HG02642 (cell line): ENCODE results near the gene LEO1.
"Not testable (repeated sequence)": the region's sequence is repeated elsewhere in the genome, so short reads cannot be mapped to it uniquely, and the experiment has no call there.

Experiments used
- ATAC-seq: cut with Tn5 transposase; IDR thresholded peaks from one replicate; pipeline ENCODE4 v1.9.1; 2021; ENCODE audit warnings: mild to moderate bottlenecking; ENCODE audit not compliant: unreplicated experiment, poor library complexity

The LEO1 gene

DNA sequence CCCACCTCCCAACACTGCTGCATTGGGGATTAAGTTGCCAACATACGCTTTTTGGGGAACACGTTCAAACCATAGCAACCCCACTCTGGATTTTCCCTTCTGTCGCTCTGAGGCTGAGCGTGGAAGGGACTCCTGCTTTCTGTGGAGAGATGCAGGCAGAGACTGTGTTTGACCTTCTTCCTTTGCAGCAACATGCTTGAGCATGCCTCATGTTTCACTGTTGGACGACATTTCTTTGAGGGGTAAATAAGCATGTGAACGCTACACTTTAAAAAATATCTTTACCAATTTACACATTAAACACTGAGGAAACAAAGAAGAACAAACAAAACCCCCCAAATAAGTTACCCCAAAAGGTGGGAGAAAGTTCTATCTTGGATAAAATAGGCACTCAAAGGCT is 33.2 kb upstream of the LEO1 start:
- no peak for ATAC-seq

DNA sequence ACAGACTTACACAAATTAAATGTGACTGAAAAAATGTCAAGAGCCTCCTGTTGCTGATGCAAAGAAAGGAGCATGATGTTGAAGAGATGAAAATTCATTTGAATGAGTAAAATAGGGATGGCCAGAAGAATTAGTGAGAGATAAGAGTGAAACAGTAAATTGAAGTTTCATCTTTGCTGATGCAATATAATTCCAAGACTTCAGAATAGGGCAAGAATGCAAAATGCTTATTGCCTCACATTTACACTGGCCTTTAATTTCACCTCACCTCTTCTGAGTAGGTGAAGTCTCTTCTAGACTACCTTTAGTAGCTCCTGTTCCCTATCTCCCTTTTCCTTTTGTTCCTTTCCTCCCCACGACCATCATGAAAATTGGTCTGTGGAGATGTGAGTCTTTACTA is 32.1 kb upstream of the LEO1 start:
- ATAC-seq = no peak

DNA sequence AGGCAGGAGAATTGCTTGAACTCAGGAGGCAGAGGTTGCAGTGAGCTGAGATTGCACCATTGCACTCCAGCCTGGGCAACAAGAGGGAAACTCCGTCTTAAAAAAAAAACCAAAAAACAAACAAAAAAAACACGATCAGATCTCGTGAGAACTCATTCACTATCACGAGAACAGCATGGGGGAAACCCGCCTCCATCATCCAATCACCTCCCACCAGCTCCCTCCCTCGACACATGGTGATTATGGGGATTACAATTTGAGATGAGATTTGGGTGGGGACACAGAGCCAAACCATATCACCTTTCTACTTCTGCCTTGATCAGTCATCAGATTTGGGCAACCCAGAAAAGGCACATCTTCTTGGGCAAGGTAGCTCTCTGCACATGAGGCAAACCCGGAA is 31.5 kb upstream of the LEO1 start:
- ATAC-seq = not testable (repeated sequence)

DNA sequence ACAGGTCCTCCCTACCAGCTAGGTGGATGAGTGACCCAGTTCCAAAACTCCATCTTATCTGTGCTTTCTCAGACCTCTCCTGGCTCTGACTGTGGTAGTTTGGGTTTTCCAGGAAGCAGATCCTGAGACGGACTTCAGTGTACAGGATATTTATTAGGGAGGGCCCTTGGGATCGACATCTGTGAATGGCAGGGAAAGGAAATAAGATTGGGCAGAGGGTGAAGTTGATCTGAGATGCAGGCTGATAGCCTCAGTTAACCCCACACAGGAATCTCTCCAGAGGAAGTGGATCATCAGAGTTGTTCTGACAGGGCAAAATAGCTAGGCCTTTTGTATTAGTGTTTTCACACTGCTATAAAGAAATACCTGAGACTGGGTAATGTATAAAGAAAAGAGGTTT is 30.8 kb upstream of the LEO1 start:
- ATAC-seq = no peak

DNA sequence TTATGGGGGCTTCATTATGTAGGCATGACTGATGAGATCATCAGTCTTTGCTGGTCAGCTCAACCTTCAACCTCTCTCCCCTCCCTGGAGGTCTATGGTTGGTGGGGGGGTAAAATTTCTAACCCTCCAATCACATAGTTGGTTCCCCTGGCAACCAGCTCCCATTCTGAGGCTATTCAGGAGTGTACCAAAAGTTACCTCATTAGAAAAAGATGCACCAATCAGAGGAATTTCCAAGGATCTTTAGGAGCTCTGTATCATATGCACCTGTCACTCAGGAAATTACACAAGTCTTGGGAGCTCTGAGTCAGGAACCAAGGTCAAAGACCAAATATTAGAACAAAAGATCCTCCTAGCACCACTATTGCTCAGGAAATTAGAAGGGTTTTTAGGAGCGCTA is 21.4 kb upstream of the LEO1 start:
- ATAC-seq = no peak

DNA sequence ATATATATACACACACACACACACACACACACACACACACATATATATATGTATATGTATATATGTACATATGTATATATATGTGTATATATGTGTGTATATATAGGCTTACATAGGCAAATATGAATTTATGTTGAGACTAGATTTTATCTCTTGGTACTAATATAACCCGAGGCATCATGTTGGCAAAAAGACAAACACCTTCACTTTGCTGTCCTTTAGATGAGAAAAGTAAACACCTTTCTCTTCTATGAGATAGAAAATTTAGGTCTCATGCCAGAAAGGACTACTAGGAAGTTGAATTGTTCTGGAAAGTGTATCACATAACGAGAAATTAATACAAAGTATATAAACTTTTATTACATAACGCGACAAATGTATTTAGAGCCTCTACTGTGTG is 19.6 kb upstream of the LEO1 start:
- ATAC-seq = no peak

DNA sequence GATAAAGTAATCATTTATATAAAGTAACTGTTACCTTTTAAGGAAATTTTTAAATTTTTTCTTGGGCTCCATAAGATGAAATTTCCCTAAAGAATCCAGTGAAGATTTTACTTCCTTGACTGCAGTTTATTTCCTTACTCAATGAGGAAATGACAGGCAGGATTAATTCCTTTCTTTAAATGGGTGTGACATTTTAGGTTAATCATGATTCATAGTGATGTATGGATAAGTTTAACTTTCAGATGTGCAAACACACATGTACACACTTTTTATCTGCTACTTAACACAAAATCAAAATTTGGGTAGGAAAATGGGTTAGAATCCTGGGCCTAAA is 11.2 kb upstream of the LEO1 start:
- ATAC-seq = no peak

DNA sequence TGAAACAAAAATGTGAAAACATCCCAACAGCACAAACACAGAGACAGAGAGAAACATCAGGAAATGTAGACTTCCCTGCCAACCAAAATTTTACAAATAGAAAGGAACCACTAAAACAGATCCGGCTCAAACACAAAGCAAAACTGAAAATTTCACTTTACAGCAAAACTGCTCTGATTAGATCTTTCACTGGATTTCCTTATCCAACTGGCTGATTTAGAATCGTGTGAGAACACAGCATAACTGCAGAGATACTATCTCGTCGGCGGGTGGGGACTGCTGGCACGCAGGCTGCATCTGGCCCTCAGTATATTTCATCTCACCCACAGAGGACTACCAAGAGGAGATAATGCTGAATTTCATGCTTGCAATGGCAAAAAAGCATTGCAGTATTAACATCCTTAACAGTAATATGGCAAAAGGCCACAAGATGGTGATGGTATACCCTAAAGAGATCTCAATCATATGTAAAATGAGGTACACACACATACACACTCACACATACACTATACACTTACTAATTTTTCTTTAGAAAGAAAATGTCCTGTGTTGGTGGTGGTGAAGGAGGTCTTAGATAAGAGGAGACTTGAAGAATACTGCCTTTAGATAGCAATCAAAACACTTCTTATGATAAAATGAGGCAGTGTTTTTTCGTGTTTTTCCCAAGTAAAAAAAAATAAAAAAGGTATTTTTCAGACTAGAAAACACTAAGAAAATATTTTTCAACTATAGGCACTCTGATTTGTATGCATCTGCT is 10.6 kb upstream of the LEO1 start:
- peak; percentile 89 for ATAC-seq

DNA sequence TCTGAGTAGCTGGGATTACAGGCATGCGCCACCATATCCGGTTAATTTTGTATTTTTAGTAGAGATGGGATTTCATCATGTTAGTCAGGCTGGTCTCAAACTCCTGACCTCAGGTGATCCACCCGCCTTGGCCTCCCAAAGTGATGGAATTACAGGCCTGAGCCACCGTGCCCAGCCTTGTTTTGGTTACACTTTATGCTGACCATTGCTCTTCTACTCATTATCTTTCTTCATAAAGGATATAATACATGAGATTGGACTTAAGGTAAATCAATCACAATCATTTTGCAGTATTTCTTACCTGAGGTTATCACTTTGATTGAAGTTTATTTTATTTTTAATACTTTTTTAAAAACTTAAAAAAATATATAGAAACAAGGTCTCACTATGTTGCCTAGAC is 2.2 kb upstream of the LEO1 start:
- ATAC-seq = no peak

DNA sequence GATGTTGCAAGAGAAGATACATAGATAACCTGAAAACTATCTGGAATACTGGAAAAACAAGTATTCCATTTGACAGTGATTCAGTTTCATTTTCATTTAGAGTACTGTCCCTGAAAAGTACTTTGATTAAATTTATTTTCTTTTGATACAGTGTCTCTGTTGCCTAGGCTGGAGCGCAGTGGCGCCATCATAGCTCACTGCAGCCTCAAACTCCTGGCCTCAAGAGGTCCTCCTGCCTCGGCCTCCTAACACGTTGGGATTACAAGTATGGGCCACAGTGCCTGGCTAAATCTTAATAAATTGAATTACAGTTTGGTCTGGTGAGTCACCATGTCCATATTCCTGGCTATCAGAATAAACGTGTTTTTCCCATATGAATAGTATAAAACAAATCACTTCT is 1.6 kb upstream of the LEO1 start:
- ATAC-seq = no peak

DNA sequence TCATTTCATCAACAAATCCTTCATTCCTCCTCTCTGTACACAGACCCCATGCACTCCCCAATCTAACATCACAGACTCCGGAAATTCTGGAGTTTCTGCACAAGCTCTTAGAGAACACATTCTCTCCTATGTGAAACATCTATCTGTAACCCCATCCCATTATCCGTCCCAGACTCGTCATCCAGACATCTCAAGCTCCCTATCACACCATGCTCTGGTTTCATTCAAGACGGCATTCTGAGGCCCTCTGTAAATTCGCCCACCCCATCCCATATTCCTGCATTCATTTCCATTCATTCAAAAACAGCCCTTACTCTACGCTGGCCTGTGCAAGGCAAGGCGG is 575 bp downstream of the LEO1 start:
- peak; percentile 19 for ATAC-seq

DNA sequence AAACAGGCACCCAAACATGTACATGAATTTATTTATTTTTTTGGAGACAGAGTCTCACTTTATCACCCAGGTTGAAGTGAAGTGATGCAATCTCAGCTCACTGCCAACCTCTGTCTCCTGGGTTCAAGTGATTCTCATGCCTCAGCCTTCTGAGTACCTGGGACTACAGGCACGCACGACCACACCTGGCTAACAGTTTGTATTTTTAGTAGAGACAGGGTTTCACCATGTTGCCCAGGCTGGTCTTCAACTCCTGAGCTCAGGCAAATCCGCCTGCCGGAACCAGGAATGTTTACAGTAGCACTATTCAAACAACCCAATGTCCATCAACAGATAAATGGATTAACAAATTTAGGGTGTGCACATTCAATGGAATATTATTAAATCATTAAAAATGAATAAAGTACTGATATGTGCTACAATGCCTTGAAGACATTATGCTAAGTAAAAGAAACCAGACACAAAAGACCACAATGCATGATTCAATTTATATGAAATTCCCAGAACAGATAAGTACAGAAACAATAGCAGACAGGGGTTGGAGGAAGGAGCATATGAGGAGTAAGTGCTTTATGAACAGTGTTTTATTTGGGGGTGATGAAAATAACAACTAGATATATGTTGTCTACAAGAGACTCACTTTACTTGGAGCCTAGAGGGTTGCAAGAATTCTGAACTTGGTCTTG is 1.3 kb downstream of the LEO1 start:
- ATAC-seq = no peak

DNA sequence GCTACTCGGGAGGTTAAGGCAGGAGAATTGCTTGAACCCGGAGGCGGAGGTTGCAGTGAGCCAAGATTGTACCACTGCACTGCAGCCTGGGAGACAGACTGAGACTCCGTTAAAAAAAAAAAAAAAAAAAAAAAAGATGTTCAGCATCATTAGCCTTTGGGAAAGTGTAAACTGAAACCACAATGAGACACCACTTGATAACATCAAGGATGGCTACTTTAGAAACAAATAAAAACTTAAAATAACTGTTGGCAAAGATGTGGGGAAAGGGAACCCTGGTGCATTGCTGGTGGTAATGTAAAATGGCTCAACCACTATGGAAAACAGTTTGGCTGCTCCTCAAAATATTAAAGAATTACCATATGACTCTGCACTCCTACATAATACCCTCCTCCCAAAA is 1.9 kb downstream of the LEO1 start:
- no peak for ATAC-seq

DNA sequence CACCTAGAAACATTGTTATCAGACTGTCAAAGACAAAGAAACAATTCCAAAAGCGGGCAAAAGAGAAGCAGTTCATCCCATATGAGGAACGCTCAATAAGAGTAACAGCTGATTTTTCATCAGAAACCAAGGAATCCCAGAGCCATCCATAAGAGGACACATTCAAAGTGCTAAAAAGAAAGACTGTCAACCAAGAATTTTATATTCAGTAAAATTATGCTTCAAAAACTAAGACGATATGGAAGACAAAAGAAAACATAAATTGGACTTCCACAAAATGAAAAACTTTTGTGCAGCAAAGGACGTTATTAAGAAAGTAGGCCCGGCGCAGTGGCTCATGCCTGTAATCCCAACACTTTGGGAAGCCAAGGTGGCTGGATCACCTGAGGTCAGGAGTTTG is 4.0 kb downstream of the LEO1 start:
- no peak for ATAC-seq

DNA sequence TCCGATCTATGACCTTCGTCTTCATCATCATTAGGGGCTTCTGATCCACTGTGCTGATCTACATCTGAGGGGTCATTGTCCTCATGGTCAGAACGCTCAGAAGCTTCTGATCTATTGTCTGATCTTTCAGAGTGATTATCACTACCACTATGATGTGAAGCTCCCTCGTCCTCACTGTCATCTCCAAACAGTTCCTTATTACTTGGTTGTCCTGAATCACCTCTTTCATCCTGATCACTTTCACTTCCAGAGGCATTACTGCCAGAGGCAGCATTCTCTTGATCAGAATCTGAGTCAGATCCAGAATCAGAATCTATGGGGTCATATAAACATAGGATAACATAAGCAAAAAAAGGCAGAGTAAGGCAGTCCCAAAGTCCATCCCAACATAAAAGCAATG is 5.4 kb downstream of the LEO1 start:
- no peak for ATAC-seq

DNA sequence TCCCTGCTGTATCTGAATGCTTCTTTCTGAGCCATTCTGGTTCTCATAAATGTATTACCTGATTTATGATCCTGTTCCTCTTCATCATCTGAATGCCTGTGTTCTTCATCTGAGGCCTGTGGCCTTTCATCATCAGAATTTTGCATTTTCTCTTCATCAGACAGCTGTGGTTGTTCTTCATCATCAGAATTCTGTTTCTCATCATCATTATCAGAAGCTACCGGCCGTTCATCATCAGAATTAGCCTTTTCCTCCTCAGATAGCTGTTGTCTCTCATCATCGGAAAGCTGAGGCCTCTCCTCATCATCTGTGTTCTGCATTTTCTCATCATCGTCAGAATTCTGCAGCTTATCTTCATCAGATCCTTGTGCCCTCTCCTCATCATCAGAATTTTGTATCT is 5.9 kb downstream of the LEO1 start:
- ATAC-seq = no peak

DNA sequence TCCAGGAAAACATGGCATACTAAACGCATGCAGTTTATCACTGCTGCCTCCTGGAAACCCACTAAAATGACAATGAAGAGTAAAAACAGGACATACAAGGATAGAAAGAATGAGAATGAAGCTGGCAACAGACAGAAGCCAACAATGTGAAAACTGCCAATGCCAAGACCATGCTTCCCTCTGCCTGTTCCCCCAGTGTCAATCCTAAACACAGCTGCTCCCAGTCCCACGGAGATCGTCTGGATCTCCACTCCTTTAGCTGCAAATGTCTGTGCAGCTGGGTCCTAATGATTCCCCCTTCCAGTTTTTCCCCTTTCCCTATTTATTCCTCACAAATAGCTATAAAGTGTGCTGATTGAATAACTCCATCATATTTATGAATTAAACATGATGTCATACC is 16.1 kb downstream of the LEO1 start:
- ATAC-seq = no peak

DNA sequence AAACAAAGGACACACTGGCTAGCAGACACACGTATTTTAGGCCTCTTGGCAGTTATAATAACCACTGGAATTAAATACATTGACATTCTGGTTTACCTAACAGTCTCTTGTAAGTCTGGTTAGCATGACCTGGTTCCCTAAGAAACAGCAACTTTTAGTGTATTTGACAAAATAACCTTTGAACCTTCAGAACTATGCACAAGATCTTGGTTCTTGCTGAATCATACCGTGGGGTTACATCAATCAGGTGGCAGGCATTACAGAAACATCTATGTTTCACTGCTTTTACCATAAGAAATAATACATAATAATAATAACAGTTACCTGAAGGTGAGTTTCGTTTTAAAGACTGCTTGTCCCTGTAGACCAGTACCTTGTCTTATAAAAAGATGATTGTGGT is 18.8 kb downstream of the LEO1 start:
- ATAC-seq = no peak

DNA sequence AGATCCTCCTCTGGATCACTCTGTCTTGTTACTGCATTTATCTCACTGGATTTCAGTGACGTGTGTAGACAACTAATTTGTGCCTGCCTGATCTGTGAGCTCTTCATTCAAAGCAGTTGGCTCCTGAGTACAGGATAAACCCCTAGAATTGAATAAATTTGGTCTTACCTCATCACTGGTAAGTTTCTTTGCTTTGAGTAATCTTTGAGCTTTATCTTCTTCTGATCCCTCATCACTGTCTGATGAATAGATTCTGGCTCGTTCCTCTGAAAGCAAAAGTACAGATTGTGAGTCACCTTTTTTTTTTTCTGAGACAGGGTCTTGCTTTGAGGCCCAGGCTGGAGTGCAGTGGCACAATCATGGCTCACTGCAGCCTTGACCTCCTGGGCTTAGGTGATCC is 24.5 kb downstream of the LEO1 start:
- no peak for ATAC-seq

DNA sequence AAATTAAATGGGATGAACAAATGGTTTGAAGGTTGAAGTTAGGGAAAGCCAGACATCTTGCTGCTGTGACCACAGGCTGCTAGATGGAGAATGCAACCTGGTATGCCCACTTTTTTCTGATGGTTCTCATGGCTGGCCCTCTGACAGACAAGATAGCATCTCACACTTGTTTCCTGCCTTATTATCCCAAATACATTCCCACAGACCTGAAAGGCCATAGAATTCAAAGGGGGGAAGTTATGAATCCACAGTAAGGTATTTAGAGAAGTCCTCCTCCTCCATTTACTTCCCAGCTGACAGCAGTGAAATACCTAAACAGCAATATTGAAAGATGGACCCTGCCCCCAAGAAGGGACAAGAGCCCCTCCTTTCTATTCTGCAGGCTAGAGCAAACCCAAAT is 32.4 kb downstream of the LEO1 start:
- no peak for ATAC-seq

DNA sequence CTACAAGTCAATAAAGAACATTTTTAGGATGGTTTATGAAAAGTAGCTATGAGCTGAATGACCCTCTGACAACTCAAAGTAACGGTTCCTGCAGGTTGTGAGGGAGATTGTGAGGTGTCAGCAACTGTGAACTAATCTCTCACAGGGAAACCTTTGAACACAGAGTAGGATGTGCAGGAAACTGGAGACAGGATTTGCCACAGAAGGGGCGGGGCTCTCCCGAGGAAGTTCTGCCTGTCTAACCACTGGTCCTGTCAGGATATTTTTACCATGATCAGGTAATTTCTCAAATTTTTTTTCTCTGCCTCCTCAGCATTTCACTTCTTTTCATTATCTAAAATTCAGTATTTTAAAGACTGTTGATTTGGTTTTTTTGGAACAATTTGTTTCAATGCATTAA is 33.3 kb downstream of the LEO1 start:
- ATAC-seq = no peak

DNA sequence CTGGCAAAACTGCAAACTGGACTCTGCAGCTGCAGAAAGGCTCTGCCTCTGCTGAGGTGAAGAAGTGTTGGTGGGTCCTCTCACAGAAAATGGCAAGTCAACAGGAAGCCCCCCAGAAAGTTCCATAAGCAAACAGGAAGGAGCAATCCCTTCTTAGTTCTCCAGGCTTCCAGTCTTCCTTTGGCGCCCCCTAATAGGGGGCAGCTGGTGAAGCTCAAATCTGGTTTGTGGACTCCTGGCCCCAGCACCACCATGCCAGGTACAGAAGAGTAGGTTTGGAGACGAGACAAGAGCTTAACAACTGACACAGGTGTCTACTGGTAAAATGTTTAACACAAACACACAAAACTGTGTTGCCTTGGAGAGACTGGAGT is 35.5 kb downstream of the LEO1 start:
- ATAC-seq = peak; percentile 7
